ENCODE data around the gene OR4X2. TPM values are rescaled to one million over a fixed set of nuclear protein-coding genes. Genes with fewer than 3 reads are reported as not detected.

OR4X2 gene
- total RNA-seq, 1 experiment from 2014 or later, result not detected

DNA sequence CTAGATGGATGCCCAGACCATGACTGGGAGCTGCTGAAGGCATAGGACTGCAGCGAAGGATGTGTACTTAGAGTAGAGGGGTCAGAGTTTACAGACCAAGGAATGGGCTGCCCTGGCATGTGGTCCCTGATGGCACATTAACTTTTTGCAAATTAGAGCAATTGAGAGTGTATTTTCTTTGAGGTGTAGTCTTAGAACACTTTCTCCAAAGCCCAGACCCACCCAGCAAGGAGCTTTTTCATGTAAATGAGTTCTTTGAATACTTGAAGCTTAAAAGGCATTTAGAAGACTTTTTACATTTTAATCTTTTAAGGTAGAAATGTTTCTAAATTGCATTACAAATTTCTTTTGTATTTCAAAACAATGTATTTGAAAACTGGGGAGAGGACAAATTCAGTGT, 27.7 kb downstream of the OR4X2 start (continued):
- TF ChIP-seq, protein P1, sequence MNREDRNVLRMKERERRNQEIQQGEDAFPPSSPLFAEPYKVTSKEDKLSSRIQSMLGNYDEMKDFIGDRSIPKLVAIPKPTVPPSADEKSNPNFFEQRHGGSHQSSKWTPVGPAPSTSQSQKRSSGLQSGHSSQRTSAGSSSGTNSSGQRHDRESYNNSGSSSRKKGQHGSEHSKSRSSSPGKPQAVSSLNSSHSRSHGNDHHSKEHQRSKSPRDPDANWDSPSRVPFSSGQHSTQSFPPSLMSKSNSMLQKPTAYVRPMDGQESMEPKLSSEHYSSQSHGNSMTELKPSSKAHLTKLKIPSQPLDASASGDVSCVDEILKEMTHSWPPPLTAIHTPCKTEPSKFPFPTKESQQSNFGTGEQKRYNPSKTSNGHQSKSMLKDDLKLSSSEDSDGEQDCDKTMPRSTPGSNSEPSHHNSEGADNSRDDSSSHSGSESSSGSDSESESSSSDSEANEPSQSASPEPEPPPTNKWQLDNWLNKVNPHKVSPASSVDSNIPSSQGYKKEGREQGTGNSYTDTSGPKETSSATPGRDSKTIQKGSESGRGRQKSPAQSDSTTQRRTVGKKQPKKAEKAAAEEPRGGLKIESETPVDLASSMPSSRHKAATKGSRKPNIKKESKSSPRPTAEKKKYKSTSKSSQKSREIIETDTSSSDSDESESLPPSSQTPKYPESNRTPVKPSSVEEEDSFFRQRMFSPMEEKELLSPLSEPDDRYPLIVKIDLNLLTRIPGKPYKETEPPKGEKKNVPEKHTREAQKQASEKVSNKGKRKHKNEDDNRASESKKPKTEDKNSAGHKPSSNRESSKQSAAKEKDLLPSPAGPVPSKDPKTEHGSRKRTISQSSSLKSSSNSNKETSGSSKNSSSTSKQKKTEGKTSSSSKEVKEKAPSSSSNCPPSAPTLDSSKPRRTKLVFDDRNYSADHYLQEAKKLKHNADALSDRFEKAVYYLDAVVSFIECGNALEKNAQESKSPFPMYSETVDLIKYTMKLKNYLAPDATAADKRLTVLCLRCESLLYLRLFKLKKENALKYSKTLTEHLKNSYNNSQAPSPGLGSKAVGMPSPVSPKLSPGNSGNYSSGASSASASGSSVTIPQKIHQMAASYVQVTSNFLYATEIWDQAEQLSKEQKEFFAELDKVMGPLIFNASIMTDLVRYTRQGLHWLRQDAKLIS (CRISPR knock-in tag; IDR thresholded peaks at IDR 0.05; ENCODE audit: borderline replicate concordance), result no peak
- TF ChIP-seq ZNF317 (CRISPR knock-in tag; IDR thresholded peaks at IDR 0.05; ENCODE audit: borderline replicate concordance, low read depth) (no peak), FOXP1 (CRISPR knock-in tag; IDR thresholded peaks at IDR 0.05; ENCODE audit: borderline replicate concordance) (no peak), ZBTB21 (CRISPR knock-in tag; IDR thresholded peaks at IDR 0.05; ENCODE audit: borderline replicate concordance) (no peak)
- TF ChIP-seq, protein P2, sequence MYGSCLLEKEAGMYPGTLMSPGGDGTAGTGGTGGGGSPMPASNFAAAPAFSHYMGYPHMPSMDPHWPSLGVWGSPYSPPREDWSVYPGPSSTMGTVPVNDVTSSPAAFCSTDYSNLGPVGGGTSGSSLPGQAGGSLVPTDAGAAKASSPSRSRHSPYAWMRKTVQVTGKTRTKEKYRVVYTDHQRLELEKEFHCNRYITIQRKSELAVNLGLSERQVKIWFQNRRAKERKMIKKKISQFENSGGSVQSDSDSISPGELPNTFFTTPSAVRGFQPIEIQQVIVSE (CRISPR knock-in tag; IDR thresholded peaks at IDR 0.05; ENCODE audit: borderline replicate concordance), result no peak
- TF ChIP-seq, protein P3, sequence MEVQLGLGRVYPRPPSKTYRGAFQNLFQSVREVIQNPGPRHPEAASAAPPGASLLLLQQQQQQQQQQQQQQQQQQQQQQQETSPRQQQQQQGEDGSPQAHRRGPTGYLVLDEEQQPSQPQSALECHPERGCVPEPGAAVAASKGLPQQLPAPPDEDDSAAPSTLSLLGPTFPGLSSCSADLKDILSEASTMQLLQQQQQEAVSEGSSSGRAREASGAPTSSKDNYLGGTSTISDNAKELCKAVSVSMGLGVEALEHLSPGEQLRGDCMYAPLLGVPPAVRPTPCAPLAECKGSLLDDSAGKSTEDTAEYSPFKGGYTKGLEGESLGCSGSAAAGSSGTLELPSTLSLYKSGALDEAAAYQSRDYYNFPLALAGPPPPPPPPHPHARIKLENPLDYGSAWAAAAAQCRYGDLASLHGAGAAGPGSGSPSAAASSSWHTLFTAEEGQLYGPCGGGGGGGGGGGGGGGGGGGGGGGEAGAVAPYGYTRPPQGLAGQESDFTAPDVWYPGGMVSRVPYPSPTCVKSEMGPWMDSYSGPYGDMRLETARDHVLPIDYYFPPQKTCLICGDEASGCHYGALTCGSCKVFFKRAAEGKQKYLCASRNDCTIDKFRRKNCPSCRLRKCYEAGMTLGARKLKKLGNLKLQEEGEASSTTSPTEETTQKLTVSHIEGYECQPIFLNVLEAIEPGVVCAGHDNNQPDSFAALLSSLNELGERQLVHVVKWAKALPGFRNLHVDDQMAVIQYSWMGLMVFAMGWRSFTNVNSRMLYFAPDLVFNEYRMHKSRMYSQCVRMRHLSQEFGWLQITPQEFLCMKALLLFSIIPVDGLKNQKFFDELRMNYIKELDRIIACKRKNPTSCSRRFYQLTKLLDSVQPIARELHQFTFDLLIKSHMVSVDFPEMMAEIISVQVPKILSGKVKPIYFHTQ (CRISPR knock-in tag; IDR thresholded peaks at IDR 0.05), result no peak
- TF ChIP-seq, protein P4, sequence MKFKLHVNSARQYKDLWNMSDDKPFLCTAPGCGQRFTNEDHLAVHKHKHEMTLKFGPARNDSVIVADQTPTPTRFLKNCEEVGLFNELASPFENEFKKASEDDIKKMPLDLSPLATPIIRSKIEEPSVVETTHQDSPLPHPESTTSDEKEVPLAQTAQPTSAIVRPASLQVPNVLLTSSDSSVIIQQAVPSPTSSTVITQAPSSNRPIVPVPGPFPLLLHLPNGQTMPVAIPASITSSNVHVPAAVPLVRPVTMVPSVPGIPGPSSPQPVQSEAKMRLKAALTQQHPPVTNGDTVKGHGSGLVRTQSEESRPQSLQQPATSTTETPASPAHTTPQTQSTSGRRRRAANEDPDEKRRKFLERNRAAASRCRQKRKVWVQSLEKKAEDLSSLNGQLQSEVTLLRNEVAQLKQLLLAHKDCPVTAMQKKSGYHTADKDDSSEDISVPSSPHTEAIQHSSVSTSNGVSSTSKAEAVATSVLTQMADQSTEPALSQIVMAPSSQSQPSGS (CRISPR knock-in tag; IDR thresholded peaks at IDR 0.05; ENCODE audit: borderline replicate concordance, low read depth), result no peak

Other genes starting within 250 kb of the OR4X2 start
- not detected in 3 replicates for gene OR4B1, start 28.3 kb upstream of the OR4X2 start, total RNA-seq (2021)
- not detected in 3 replicates for gene OR4X1, start 18.8 kb downstream of the OR4X2 start, total RNA-seq (2021)
- not detected in 3 replicates for gene OR4S1, start 61.1 kb downstream of the OR4X2 start, total RNA-seq (2021)
- gene OR4C3, start 79.8 kb downstream of the OR4X2 start, total RNA-seq (2021), result not detected in 3 replicates
- not detected in 3 replicates for gene OR4C5, start 121.4 kb downstream of the OR4X2 start, total RNA-seq (2021)
- gene OR4A47, start 243.7 kb downstream of the OR4X2 start, total RNA-seq (2021), result not detected in 3 replicates

Data from WTC11 (cell line).